ENCODE results near the gene ZNF778.
A peak's percentile ranks its signal among the peaks of the same experiment; 100 is the strongest.

ZNF778 gene

DNA sequence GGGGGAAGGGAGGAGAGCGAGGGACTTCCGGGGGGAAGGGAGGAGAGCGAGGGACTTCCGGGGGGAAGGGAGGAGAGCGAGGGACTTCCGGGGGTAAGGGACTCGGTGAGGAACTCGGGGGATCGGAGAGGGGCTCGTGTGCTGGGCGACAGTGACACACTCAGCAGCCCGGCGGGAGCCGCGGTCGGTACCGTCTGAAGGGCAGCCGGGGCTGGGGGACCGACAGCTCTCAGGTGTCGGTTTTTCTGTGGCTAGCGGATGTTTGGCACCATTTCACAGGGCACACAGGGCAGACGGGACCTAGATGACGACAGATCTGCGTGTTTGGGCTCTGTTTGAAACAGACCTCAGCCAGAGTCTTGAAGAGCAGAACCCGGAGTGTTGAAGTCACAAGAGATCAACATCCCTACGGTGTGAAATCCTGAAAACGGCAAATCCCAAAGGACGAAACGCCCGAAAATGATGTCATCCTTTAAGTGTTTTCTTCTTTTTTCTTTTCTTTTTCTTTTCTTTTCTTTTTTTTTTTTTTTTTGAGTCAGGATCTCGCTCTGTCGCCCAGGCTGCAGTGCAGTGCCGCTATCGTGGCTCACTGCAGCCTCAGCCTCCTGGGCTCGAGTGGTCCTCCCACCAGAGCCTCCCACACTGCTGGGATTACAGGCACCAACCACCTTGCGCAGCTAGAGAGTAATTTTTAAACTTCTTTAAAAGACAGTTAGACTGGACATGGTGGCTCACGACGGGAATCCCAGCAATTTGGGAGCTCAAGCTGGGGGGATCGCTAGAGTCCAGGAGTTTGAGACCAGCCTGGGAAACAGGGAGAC lies 23.9 kb downstream of the ZNF778 start (continued):
- TF ChIP-seq ZBTB1 (tag by site-specific recombination; IDR thresholded peaks at IDR 0.05) (no peak), SP2 (tag by site-specific recombination; IDR thresholded peaks at IDR 0.05) (peak; percentile 66), ZBTB10 (tag by site-specific recombination; IDR thresholded peaks at IDR 0.05) (no peak), ZNF10 (tag by site-specific recombination; IDR thresholded peaks at IDR 0.05) (no peak), ZFP41 (tag by site-specific recombination; IDR thresholded peaks at IDR 0.05; ENCODE audit: borderline replicate concordance) (no peak), KLF9 (tag by site-specific recombination; IDR thresholded peaks at IDR 0.05; ENCODE audit: low read depth) (no peak; the same call in 1 of the 2 replicates), ZNF335 (tag by site-specific recombination; conservative IDR thresholded peaks at IDR 0.05) (peak; percentile 69), ZNF211 (tag by site-specific recombination; IDR thresholded peaks at IDR 0.05; ENCODE audit: low read depth) (no peak), ZNF610 (tag by site-specific recombination; IDR thresholded peaks at IDR 0.05; ENCODE audit: borderline replicate concordance) (no peak), ZNF280C (tag by site-specific recombination; IDR thresholded peaks at IDR 0.05) (no peak), ZNF785 (tag by site-specific recombination; IDR thresholded peaks at IDR 0.05) (0 out of 2 replicates have a peak, but pooled peaks have one; percentile 30), SETDB1 (IDR thresholded peaks at IDR 0.05; ENCODE audit: insufficient read length, low read length) (no peak), ZNF169 (tag by site-specific recombination; IDR thresholded peaks at IDR 0.05) (no peak), ZNF221 (tag by site-specific recombination; IDR thresholded peaks at IDR 0.05; ENCODE audit: borderline replicate concordance) (no peak), ZNF362 (tag by site-specific recombination; IDR thresholded peaks at IDR 0.05) (no peak), ZNF114 (tag by site-specific recombination; IDR thresholded peaks at IDR 0.05) (no peak), KLF1 (tag by site-specific recombination; IDR thresholded peaks at IDR 0.05) (no peak), ZNF202 (tag by site-specific recombination; IDR thresholded peaks at IDR 0.05; ENCODE audit: borderline replicate concordance) (peak; percentile 52; the same call in 1 of the 2 replicates), ZNF558 (tag by site-specific recombination; IDR thresholded peaks at IDR 0.05) (no peak)
- TF ChIP-seq, protein P1, sequence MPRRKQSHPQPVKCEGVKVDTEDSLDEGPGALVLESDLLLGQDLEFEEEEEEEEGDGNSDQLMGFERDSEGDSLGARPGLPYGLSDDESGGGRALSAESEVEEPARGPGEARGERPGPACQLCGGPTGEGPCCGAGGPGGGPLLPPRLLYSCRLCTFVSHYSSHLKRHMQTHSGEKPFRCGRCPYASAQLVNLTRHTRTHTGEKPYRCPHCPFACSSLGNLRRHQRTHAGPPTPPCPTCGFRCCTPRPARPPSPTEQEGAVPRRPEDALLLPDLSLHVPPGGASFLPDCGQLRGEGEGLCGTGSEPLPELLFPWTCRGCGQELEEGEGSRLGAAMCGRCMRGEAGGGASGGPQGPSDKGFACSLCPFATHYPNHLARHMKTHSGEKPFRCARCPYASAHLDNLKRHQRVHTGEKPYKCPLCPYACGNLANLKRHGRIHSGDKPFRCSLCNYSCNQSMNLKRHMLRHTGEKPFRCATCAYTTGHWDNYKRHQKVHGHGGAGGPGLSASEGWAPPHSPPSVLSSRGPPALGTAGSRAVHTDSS (tag by site-specific recombination; IDR thresholded peaks at IDR 0.05) = no peak
- TF ChIP-seq, protein P2, sequence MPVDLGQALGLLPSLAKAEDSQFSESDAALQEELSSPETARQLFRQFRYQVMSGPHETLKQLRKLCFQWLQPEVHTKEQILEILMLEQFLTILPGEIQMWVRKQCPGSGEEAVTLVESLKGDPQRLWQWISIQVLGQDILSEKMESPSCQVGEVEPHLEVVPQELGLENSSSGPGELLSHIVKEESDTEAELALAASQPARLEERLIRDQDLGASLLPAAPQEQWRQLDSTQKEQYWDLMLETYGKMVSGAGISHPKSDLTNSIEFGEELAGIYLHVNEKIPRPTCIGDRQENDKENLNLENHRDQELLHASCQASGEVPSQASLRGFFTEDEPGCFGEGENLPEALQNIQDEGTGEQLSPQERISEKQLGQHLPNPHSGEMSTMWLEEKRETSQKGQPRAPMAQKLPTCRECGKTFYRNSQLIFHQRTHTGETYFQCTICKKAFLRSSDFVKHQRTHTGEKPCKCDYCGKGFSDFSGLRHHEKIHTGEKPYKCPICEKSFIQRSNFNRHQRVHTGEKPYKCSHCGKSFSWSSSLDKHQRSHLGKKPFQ (tag by site-specific recombination; IDR thresholded peaks at IDR 0.05) = no peak
- TF ChIP-seq, protein P3, sequence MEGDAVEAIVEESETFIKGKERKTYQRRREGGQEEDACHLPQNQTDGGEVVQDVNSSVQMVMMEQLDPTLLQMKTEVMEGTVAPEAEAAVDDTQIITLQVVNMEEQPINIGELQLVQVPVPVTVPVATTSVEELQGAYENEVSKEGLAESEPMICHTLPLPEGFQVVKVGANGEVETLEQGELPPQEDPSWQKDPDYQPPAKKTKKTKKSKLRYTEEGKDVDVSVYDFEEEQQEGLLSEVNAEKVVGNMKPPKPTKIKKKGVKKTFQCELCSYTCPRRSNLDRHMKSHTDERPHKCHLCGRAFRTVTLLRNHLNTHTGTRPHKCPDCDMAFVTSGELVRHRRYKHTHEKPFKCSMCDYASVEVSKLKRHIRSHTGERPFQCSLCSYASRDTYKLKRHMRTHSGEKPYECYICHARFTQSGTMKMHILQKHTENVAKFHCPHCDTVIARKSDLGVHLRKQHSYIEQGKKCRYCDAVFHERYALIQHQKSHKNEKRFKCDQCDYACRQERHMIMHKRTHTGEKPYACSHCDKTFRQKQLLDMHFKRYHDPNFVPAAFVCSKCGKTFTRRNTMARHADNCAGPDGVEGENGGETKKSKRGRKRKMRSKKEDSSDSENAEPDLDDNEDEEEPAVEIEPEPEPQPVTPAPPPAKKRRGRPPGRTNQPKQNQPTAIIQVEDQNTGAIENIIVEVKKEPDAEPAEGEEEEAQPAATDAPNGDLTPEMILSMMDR (tag by site-specific recombination; IDR thresholded peaks at IDR 0.05) = no peak
- TF ChIP-seq, protein P4, sequence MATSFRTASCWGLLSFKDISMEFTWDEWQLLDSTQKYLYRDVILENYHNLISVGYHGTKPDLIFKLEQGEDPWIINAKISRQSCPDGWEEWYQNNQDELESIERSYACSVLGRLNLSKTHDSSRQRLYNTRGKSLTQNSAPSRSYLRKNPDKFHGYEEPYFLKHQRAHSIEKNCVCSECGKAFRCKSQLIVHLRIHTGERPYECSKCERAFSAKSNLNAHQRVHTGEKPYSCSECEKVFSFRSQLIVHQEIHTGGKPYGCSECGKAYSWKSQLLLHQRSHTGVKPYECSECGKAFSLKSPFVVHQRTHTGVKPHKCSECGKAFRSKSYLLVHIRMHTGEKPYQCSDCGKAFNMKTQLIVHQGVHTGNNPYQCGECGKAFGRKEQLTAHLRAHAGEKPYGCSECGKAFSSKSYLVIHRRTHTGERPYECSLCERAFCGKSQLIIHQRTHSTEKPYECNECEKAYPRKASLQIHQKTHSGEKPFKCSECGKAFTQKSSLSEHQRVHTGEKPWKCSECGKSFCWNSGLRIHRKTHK (tag by site-specific recombination; IDR thresholded peaks at IDR 0.05) = no peak
- TF ChIP-seq, protein P5, sequence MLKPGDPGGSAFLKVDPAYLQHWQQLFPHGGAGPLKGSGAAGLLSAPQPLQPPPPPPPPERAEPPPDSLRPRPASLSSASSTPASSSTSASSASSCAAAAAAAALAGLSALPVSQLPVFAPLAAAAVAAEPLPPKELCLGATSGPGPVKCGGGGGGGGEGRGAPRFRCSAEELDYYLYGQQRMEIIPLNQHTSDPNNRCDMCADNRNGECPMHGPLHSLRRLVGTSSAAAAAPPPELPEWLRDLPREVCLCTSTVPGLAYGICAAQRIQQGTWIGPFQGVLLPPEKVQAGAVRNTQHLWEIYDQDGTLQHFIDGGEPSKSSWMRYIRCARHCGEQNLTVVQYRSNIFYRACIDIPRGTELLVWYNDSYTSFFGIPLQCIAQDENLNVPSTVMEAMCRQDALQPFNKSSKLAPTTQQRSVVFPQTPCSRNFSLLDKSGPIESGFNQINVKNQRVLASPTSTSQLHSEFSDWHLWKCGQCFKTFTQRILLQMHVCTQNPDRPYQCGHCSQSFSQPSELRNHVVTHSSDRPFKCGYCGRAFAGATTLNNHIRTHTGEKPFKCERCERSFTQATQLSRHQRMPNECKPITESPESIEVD (tag by site-specific recombination; IDR thresholded peaks at IDR 0.05) = no peak
